ENCODE measurements around the gene RMI2.

The RMI2 gene

GRCh38 chr16:11383481-11384183 lies 38.4 kb downstream of the RMI2 start:
- Histone ChIP-seq H3K36me3 (ENCODE audit: control insufficient read depth, insufficient read depth, low read length) (no peaks in the 10 kb centered on the region), H3K27me3 (replicated peaks; ENCODE audit: control insufficient read depth, insufficient read depth, low read length) (no peaks in the 10 kb centered on the region; the same call in 1 of the 2 replicates), H3K4me3 (replicated peaks; ENCODE audit: low read depth, low read length) (no peak overlapping the region)
- DNase-seq (ENCODE audit: extremely low read depth, insufficient read length): no peak
- no peak for TF ChIP-seq CTCF (IDR thresholded peaks at IDR 0.05; ENCODE audit: insufficient read depth, low read length, poor library complexity, severe bottlenecking)

GRCh38 chr16:11384184-11384955 lies 39.1 kb downstream of the RMI2 start:
- Histone ChIP-seq H3K27me3 (replicated peaks; ENCODE audit: control insufficient read depth, insufficient read depth, low read length) (no peaks in the 10 kb centered on the region; the same call in 1 of the 2 replicates), H3K36me3 (ENCODE audit: control insufficient read depth, insufficient read depth, low read length) (no peaks in the 10 kb centered on the region), H3K4me3 (replicated peaks; ENCODE audit: low read depth, low read length) (no peak overlapping the region)
- no peak for DNase-seq (ENCODE audit: extremely low read depth, insufficient read length)
- TF ChIP-seq CTCF (IDR thresholded peaks at IDR 0.05; ENCODE audit: insufficient read depth, low read length, poor library complexity, severe bottlenecking): no peak

GRCh38 chr16:11384956-11385586 lies 39.8 kb downstream of the RMI2 start:
- Histone ChIP-seq H3K4me3 (replicated peaks; ENCODE audit: low read depth, low read length) (no peak overlapping the region), H3K27me3 (replicated peaks; ENCODE audit: control insufficient read depth, insufficient read depth, low read length) (no peaks in the 10 kb centered on the region; the same call in 1 of the 2 replicates), H3K36me3 (ENCODE audit: control insufficient read depth, insufficient read depth, low read length) (no peaks in the 10 kb centered on the region)
- no peak for DNase-seq (ENCODE audit: extremely low read depth, insufficient read length)
- no peak for TF ChIP-seq CTCF (IDR thresholded peaks at IDR 0.05; ENCODE audit: insufficient read depth, low read length, poor library complexity, severe bottlenecking)

GRCh38 chr16:11386054-11386680 lies 40.9 kb downstream of the RMI2 start:
- TF ChIP-seq CTCF (IDR thresholded peaks at IDR 0.05; ENCODE audit: insufficient read depth, low read length, poor library complexity, severe bottlenecking): no peak
- H3K27me3 ChIP-seq (replicated peaks; ENCODE audit: control insufficient read depth, insufficient read depth, low read length): no peaks in the 10 kb centered on the region; the same call in 1 of the 2 replicates
- no peaks in the 10 kb centered on the region for H3K36me3 ChIP-seq (ENCODE audit: control insufficient read depth, insufficient read depth, low read length)
- no peak overlapping the region for H3K4me3 ChIP-seq (replicated peaks; ENCODE audit: low read depth, low read length)
- DNase-seq (ENCODE audit: extremely low read depth, insufficient read length): no peak

- DNase-seq (ENCODE audit: extremely low read depth, insufficient read length): no peak
- TF ChIP-seq CTCF (IDR thresholded peaks at IDR 0.05; ENCODE audit: insufficient read depth, low read length, poor library complexity, severe bottlenecking): peak; percentile 79
- Histone ChIP-seq H3K4me3 (replicated peaks; ENCODE audit: low read depth, low read length) (no peak overlapping the region), H3K36me3 (ENCODE audit: control insufficient read depth, insufficient read depth, low read length) (no peaks in the 10 kb centered on the region), H3K27me3 (replicated peaks; ENCODE audit: control insufficient read depth, insufficient read depth, low read length) (no peaks in the 10 kb centered on the region; the same call in 1 of the 2 replicates)
Measured at GRCh38 chr16:11386791-11387546, 41.7 kb downstream of the RMI2 start.

Data from GM06990 (cell line).